ENCODE data around the gene SIGLEC14.
"Not testable (repeated sequence)": the region's sequence is repeated elsewhere in the genome, so short reads cannot be mapped to it uniquely, and the experiment has no call there.

SIGLEC14 gene, protein sequence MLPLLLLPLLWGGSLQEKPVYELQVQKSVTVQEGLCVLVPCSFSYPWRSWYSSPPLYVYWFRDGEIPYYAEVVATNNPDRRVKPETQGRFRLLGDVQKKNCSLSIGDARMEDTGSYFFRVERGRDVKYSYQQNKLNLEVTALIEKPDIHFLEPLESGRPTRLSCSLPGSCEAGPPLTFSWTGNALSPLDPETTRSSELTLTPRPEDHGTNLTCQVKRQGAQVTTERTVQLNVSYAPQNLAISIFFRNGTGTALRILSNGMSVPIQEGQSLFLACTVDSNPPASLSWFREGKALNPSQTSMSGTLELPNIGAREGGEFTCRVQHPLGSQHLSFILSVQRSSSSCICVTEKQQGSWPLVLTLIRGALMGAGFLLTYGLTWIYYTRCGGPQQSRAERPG

DNA sequence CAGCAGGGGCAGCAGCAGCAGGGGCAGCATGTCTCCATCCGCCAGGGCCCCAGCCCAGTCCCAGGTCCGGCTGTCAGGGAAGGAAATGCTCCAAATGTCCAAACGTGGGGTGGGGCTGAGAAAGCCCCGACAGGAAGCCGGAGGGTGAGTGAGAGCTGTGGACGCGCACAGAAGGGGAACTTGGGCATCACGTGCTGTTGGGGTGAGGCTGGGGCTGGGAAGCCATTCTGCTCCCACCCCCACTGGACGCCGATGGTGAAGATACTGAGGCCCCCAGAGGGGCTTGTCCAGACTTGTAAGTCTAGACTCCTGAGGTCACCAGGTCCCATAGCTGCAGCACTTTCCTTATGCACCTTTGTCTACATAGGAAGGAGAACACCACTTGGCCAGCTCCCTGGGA is at the start of gene SIGLEC14:
Gene SIGLEC14 (minus strand): TSS at position 96 of the 400 bp plus-strand sequence. CDS start 66 bp downstream, at position 30.
- H3K4me1 ChIP-seq; DNase-seq (ENCODE audit: low spot score in 2 of 2); H3K9me3 ChIP-seq; in situ Hi-C loops (cut with MboI; ENCODE audit: low sequenced_read_pairs); H3K36me3 ChIP-seq (replicated peaks); H3K27me3 ChIP-seq (ENCODE audit: low read depth); H3K4me3 ChIP-seq: not testable (repeated sequence)

- Histone ChIP-seq H3K27me3 (ENCODE audit: low read depth) (no peaks in the 10 kb centered on the region), H3K9me3 (no peaks in the 10 kb centered on the region), H3K4me1 (peaks cover 2% of the 10 kb centered on the region; the same call in 1 of the 2 replicates), H3K4me3 (no peak overlapping the region), H3K36me3 (replicated peaks) (peaks cover 10% of the 10 kb centered on the region)
- in situ Hi-C loops (cut with MboI; ENCODE audit: low sequenced_read_pairs) = no loop called here
- DNase-seq (ENCODE audit: low spot score in 2 of 2) = no peak
These were observed 49.2 kb upstream of the SIGLEC14 start for GRCh38 chr19:51695702-51696315.

DNA sequence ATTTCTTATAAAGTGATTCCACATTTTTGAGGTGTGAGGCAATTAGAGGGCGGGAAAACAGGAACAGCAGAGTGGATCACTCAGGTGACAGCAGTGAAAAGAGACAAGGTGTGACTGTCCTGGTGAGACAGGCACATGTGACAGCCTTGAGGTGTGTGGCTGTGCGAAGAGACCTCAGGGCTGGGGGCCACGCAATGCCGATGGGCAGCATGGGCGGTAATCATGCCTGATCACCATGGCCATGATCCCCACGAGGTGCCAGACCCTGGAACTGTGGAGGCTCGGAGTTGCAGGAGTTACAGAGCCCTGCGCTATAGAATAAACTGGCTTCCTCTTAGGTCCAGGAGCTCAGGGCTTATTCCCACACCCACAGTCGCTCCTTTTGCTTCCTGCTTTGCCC is 48.5 kb upstream of the SIGLEC14 start:
- Histone ChIP-seq H3K4me1 (peaks cover 2% of the 10 kb centered on the region; the same call in 1 of the 2 replicates), H3K9me3 (no peaks in the 10 kb centered on the region), H3K36me3 (replicated peaks) (peaks cover 10% of the 10 kb centered on the region), H3K27me3 (ENCODE audit: low read depth) (no peaks in the 10 kb centered on the region), H3K4me3 (no peak overlapping the region)
- in situ Hi-C loops (cut with MboI; ENCODE audit: low sequenced_read_pairs) = no loop called here
- no peak for DNase-seq (ENCODE audit: low spot score in 2 of 2)

DNA sequence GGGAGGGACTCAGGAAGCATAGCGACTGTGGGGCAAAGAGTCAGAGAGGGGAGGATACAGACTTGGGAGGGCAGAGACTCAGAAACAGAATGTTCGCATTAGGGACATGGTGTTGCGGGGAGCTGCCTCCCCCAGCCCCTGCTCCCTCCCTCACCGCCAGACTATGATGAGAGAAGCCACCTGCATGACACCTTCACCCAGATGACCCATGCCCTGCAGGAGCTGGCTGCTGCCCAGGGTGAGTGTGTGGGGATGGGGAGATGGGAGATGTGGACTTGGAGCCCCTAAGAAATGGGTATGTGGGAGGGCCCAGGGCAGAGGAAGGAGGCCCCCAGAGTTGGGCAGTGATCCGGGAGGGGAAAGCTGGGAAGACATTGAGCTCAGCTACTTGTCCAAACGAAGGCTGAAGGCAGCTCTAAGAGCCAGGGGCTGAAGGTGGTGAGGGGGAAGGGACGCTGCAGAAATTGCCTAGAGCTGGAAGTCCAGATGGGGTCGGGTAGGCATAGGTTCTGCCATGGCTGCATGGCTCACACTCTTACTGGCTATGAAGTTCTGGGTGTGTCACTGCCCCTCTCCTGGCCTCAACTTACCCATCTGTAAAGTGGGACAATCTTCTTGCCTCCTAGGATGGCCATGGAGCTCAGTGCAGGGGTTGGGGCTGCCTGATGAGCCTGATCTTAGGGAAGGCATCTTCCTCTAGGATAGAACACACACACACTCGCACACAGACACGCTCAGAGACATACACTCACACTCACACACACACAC is 47.9 kb upstream of the SIGLEC14 start:
- Histone ChIP-seq H3K27me3 (ENCODE audit: low read depth) (no peaks in the 10 kb centered on the region), H3K9me3 (no peaks in the 10 kb centered on the region), H3K36me3 (replicated peaks) (peaks cover 10% of the 10 kb centered on the region), H3K4me3 (no peak overlapping the region), H3K4me1 (peaks cover 2% of the 10 kb centered on the region; the same call in 1 of the 2 replicates)
- no peak for DNase-seq (ENCODE audit: low spot score in 2 of 2)
- in situ Hi-C loops (cut with MboI; ENCODE audit: low sequenced_read_pairs) = no loop called here

GRCh38 chr19:51693819-51694218 is 47.2 kb upstream of the SIGLEC14 start:
- in situ Hi-C loops (cut with MboI; ENCODE audit: low sequenced_read_pairs) = no loop called here
- H3K4me1 ChIP-seq = peaks cover 2% of the 10 kb centered on the region; the same call in 1 of the 2 replicates
- H3K36me3 ChIP-seq (replicated peaks) = peaks cover 7% of the 10 kb centered on the region
- no peak overlapping the region for H3K4me3 ChIP-seq
- no peak for DNase-seq (ENCODE audit: low spot score in 2 of 2)
- H3K27me3 ChIP-seq (ENCODE audit: low read depth) = no peaks in the 10 kb centered on the region
- no peaks in the 10 kb centered on the region for H3K9me3 ChIP-seq

DNA sequence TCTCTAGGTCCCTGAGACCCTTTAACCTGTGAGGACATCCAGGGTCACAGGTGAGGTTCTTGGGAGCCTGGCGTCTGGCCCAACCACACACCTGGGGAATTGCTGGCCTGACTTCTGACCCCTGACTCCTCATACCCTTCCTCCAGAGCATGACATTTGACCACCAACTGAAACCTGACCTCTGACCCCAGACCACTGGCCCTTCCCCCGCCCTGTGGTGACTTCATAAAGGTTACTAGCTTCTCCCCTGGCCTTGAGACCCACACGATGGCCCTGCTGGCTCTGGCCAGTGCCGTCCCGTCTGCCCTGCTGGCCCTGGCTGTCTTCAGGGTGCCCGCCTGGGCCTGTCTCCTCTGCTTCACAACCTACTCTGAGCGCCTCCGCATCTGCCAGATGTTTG is 46.6 kb upstream of the SIGLEC14 start, which contains the start of gene SPACA6:
Gene SPACA6 (plus strand): TSS at position 71 of the 400 bp plus-strand sequence. CDS start 197 bp downstream, at position 268.
- H3K36me3 ChIP-seq (replicated peaks) = peaks cover 7% of the 10 kb centered on the region
- no peak for DNase-seq (ENCODE audit: low spot score in 2 of 2)
- H3K4me3 ChIP-seq = no peak within 1 kb of the TSS
- H3K27me3 ChIP-seq (ENCODE audit: low read depth) = no peaks in the 10 kb centered on the region
- in situ Hi-C loops (cut with MboI; ENCODE audit: low sequenced_read_pairs) = no loop called here
- no peaks in the 10 kb centered on the region for H3K9me3 ChIP-seq
- peaks cover 2% of the 10 kb centered on the region for H3K4me1 ChIP-seq

- Histone ChIP-seq H3K4me3 (no peak overlapping the region), H3K27me3 (ENCODE audit: low read depth) (no peaks in the 10 kb centered on the region), H3K4me1 (peaks cover 9% of the 10 kb centered on the region), H3K9me3 (no peaks in the 10 kb centered on the region), H3K36me3 (replicated peaks) (peaks cover 7% of the 10 kb centered on the region)
- in situ Hi-C loops (cut with MboI; ENCODE audit: low sequenced_read_pairs) = no loop called here
- no peak for DNase-seq (ENCODE audit: low spot score in 2 of 2)
These were observed 45.8 kb upstream of the SIGLEC14 start for GRCh38 chr19:51692468-51692867.

GRCh38 chr19:51691584-51692428 is 45.2 kb upstream of the SIGLEC14 start:
- peaks cover 7% of the 10 kb centered on the region for H3K36me3 ChIP-seq (replicated peaks)
- peaks cover 10% of the 10 kb centered on the region for H3K4me1 ChIP-seq
- in situ Hi-C loops (cut with MboI; ENCODE audit: low sequenced_read_pairs) = no loop called here
- H3K27me3 ChIP-seq (ENCODE audit: low read depth) = no peaks in the 10 kb centered on the region
- DNase-seq (ENCODE audit: low spot score in 2 of 2) = peak in 1 of 2 experiments; percentile 28
- H3K4me3 ChIP-seq = peak overlapping the region; percentile 51
- H3K9me3 ChIP-seq = no peaks in the 10 kb centered on the region

- peak overlapping the region; percentile 51 for H3K4me3 ChIP-seq
- no peaks in the 10 kb centered on the region for H3K27me3 ChIP-seq (ENCODE audit: low read depth)
- no peaks in the 10 kb centered on the region for H3K9me3 ChIP-seq
- H3K4me1 ChIP-seq = peaks cover 10% of the 10 kb centered on the region
- peak in 1 of 2 experiments; percentile 32 for DNase-seq (ENCODE audit: low spot score in 2 of 2)
- peaks cover 7% of the 10 kb centered on the region for H3K36me3 ChIP-seq (replicated peaks)
- in situ Hi-C loops (cut with MboI; ENCODE audit: low sequenced_read_pairs) = no loop called here
These were observed 44.5 kb upstream of the SIGLEC14 start for GRCh38 chr19:51691074-51691583.

GRCh38 chr19:51690454-51691073 is 43.9 kb upstream of the SIGLEC14 start:
- Histone ChIP-seq H3K4me1 (peaks cover 10% of the 10 kb centered on the region), H3K27me3 (ENCODE audit: low read depth) (no peaks in the 10 kb centered on the region), H3K9me3 (no peaks in the 10 kb centered on the region), H3K4me3 (peak overlapping the region; percentile 51), H3K36me3 (replicated peaks) (peaks cover 7% of the 10 kb centered on the region)
- DNase-seq (ENCODE audit: low spot score in 2 of 2) = peak; percentile 61 to 82
- in situ Hi-C loops (cut with MboI; ENCODE audit: low sequenced_read_pairs) = no loop called here

GRCh38 chr19:51689751-51690453 is 43.3 kb upstream of the SIGLEC14 start:
- Histone ChIP-seq H3K4me3 (peak overlapping the region; percentile 51), H3K9me3 (no peaks in the 10 kb centered on the region), H3K4me1 (peaks cover 10% of the 10 kb centered on the region), H3K36me3 (replicated peaks) (peaks cover 4% of the 10 kb centered on the region), H3K27me3 (ENCODE audit: low read depth) (no peaks in the 10 kb centered on the region)
- in situ Hi-C loops (cut with MboI; ENCODE audit: low sequenced_read_pairs) = no loop called here
- peak; percentile 28 to 77 for DNase-seq (ENCODE audit: low spot score in 2 of 2)

All from HAP-1 (cell line).